Prostate gland (tissue), 2 donors: ENCODE data around the gene TMEM184C. TPM values are rescaled to one million over a fixed set of nuclear protein-coding genes. Genes with fewer than 3 reads are reported as not detected.

Experiments used
- DNase-seq: peaks from one replicate; pipeline ENCODE4 v3.0.0-alpha.2; 2019; ENCODE audit warnings: low spot score
- H3K27ac ChIP-seq, 2 donors: fragments of 200-600 bp; sonication (generic); 2 replicates each; pipeline ENCODE4 v1.5.1; 2017 to 2019
- H3K27me3 ChIP-seq: fragments of 200-600 bp; sonication (generic); replicated peaks from 2 replicates; pipeline ENCODE4 v1.5.1; 2019; ENCODE audit not compliant: insufficient read depth
- H3K36me3 ChIP-seq, 2 donors: fragments of 200-600 bp; sonication (generic); 1 replicate in 1 of 2; 2 replicates in 1 of 2; pipeline versions ENCODE4 v1.5.1 to v1.8.1; 2017 to 2019
- H3K4me1 ChIP-seq: fragments of 200-600 bp; sonication (generic); replicated peaks from 2 replicates; pipeline ENCODE4 v1.5.1; 2019
- H3K4me3 ChIP-seq, 2 donors: fragments of 200-600 bp; sonication (generic); 2 replicates each; pipeline ENCODE4 v1.5.1; 2017 to 2019
- H3K9me3 ChIP-seq: fragments of 200-600 bp; sonication (generic); 2 replicates; pipeline ENCODE4 v1.5.1; 2017
- CTCF ChIP-seq, 4 experiments: fragments of 200-600 bp in 2 of 4; fragments of 450-650 bp in 2 of 4; sonication (generic) in 2 of 4; IDR thresholded peaks; 1 replicate in 3 of 4; 2 replicates in 1 of 4; pipeline ENCODE4 v1.5.1; 2016 to 2019; ENCODE audit warnings: antibody characterized with exemption in 4 of 4, mild to moderate bottlenecking in 2 of 4, moderate library complexity in 2 of 4
- POLR2A ChIP-seq: fragments of 450-650 bp; IDR thresholded peaks from one replicate; pipeline ENCODE4 v1.6.1; 2016; ENCODE audit warnings: antibody characterized with exemption, mild to moderate bottlenecking
- POLR2AphosphoS5 ChIP-seq: sonication (generic); formaldehyde crosslinking; IDR thresholded peaks from one replicate; pipeline ENCODE4 v1.6.1; 2017; ENCODE audit warnings: antibody characterized with exemption
- WGBS: methylation state at CpG from one replicate; pipeline ENCODE4 v1.1.5; 2018; 5-methylcytosine and 5-hydroxymethylcytosine counted together
- intact Hi-C: fragments of 100-400 bp; cut with DNase I; formaldehyde crosslinking; loops from one replicate; pipeline ENCODE4 v1.14.2; 2022
- total RNA-seq, 2 donors: library from RNA; depleted of rRNA; stranded (reverse); fragments of >200 nt; gene quantifications; one replicate each; pipeline ENCODE4 v1.1.0, GENCODE V29; 2016

TMEM184C gene
- total RNA-seq, 2 donors from 2014 or later = 34.7 to 48.0 TPM

GRCh38 chr4:147589586-147589985 lies 27.6 kb upstream of the TMEM184C start:
- Histone ChIP-seq H3K27me3 (no peaks in the 10 kb centered on the region), H3K4me3 (no peak overlapping the region), H3K9me3 (no peaks in the 10 kb centered on the region), H3K4me1 (no peaks in the 10 kb centered on the region), H3K27ac (no peak overlapping the region), H3K36me3 (no peaks in the 10 kb centered on the region)
- DNase-seq = no peak
- intact Hi-C loops = loop anchor here (5.0 kb wide), 1 partner anchor 62 kb away; no protein-coding TSS in a partner anchor
- WGBS = 74% methylated on average over 1 of the region's 1 CpG
- TF ChIP-seq CTCF (IDR thresholded peaks at IDR 0.05) (no peak), POLR2A (no peak), POLR2AphosphoS5 (no peak)

DNA sequence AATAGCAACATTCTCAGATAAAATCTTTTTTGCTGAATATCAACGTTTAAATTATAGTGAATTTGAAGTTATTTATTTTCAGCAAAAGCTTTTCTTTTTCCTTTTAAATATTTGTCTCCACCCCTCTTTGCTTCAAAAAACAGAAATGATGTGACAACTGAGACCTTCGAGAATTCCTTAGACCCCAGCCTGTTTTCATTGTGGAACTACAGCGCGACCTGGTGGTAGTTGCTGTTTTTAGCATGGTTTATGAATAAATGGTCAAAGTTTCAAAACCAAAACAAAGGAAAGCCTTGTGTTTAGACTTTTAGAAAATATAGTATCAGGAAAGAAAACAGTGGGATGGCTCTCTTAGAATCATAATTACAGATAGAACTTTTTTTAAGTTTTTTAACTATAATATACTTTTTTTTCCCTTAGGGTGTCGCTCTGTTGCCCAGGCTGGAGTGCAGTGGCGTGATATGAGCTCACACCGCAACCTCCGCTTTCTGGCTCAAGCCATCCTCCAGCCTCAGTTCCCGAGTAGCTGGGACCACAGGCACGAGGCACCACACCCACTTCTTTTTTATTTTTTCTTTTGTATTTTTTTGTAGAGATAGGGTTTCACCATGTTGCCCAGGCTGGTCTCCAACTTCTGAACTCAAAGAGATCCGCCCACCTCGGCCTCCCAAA lies 26.8 kb upstream of the TMEM184C start:
- WGBS = 43% methylated on average over 12 of the region's 12 CpGs
- no peaks in the 10 kb centered on the region for H3K36me3 ChIP-seq
- peak; percentile 25 for DNase-seq
- H3K9me3 ChIP-seq = no peaks in the 10 kb centered on the region
- TF ChIP-seq CTCF (IDR thresholded peaks at IDR 0.05) (peak; percentile 47 to 75 (median 74)), POLR2A (no peak)
- intact Hi-C loops = loop anchor here (2.0 kb wide), 2 partner anchors 430 to 480 kb away; no protein-coding TSS in a partner anchor
- H3K27ac ChIP-seq = no peak overlapping the region
- no peak overlapping the region for H3K4me3 ChIP-seq
- no peaks in the 10 kb centered on the region for H3K4me1 ChIP-seq
- H3K27me3 ChIP-seq = no peaks in the 10 kb centered on the region

DNA sequence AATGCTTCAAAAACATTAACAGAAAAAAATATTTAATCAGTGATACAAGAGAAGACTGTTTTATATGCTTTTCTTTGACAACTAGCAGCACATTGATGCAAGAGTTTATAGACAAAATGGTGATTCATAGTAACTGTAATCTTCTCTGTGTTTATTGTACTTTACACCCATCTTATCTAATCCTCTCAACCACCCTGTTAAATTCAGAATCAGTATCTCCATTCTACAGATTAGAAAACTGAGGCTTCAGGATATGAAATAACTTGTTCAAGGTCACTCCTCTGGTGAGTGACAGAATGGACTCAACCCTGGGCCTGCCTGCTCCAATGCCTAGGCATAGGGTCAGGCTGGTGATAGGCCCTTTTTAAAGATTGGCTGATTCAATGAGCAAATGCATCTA lies 26.1 kb upstream of the TMEM184C start:
- intact Hi-C loops = loop anchor here (2.0 kb wide), 2 partner anchors 430 to 480 kb away; no protein-coding TSS in a partner anchor

DNA sequence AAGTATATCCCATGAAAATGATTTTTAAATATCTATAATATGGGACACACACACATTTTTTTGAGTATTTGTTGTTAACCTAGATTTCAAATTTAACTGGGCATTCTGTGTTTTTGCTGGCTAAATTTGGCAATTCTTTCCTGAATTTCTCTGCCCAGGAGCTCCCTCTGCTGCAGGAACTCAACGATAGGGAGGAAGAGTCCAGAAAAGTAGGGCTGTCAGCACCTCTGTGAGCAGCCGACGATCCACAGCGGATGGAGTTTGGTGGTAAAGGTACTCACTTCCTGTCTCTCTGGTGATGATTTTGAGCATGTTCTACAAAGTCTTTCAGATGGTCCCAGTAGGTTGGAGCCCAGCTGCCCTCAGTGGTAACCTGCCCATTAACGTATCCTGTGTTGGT lies 23.1 kb upstream of the TMEM184C start:
- intact Hi-C loops = no loop called here
- WGBS = 81% methylated on average over 5 of the region's 5 CpGs
- Histone ChIP-seq H3K36me3 (no peaks in the 10 kb centered on the region), H3K4me1 (no peaks in the 10 kb centered on the region), H3K4me3 (no peak overlapping the region), H3K9me3 (no peaks in the 10 kb centered on the region), H3K27me3 (no peaks in the 10 kb centered on the region), H3K27ac (no peak overlapping the region)
- TF ChIP-seq POLR2AphosphoS5 = no peak
- TF ChIP-seq POLR2A = no peak
- TF ChIP-seq CTCF (IDR thresholded peaks at IDR 0.05) = no peak
- no peak for DNase-seq

More for the DNA sequence above, 26.1 kb upstream of the TMEM184C start:
- no peak for DNase-seq
- no peaks in the 10 kb centered on the region for H3K4me1 ChIP-seq
- no peaks in the 10 kb centered on the region for H3K9me3 ChIP-seq
- H3K36me3 ChIP-seq = no peaks in the 10 kb centered on the region
- H3K4me3 ChIP-seq = no peak overlapping the region
- H3K27me3 ChIP-seq = no peaks in the 10 kb centered on the region
- no peak overlapping the region for H3K27ac ChIP-seq
- TF ChIP-seq POLR2A (no peak), CTCF (IDR thresholded peaks at IDR 0.05) (no peak), POLR2AphosphoS5 (no peak)

GRCh38 chr4:147594578-147594977 lies 22.6 kb upstream of the TMEM184C start:
- no peak overlapping the region for H3K4me3 ChIP-seq
- no peak for DNase-seq
- H3K4me1 ChIP-seq = no peaks in the 10 kb centered on the region
- no peak overlapping the region for H3K27ac ChIP-seq
- no peaks in the 10 kb centered on the region for H3K36me3 ChIP-seq
- 88% methylated on average over 2 of the region's 2 CpGs for WGBS
- no peaks in the 10 kb centered on the region for H3K27me3 ChIP-seq
- intact Hi-C loops = no loop called here
- no peaks in the 10 kb centered on the region for H3K9me3 ChIP-seq
- no peak for TF ChIP-seq POLR2A
- no peak for TF ChIP-seq CTCF (IDR thresholded peaks at IDR 0.05)
- TF ChIP-seq POLR2AphosphoS5 = no peak
